Right renal pelvis (tissue), 4 donors: ENCODE measurements around the gene UNC5C. TPM values are rescaled to one million over a fixed set of nuclear protein-coding genes. Genes with fewer than 3 reads are reported as not detected.
"Not testable (repeated sequence)": the region's sequence is repeated elsewhere in the genome, so short reads cannot be mapped to it uniquely, and the experiment has no call there.

ENCODE experiments used
- DNase-seq, 4 donors: peaks; one replicate each; pipeline ENCODE4 v3.0.0-alpha.2; 2013; ENCODE audit warnings: low read depth in 4 of 4, low spot score in 3 of 4, missing footprints in 1 of 4
- polyA plus RNA-seq, 4 donors: library from polyadenylated mRNA; unstranded; fragments of 120-200 nt; gene quantifications; one replicate each; pipeline ENCODE4 v1.2.1, GENCODE V29; 2013; ENCODE audit not compliant: insufficient read length in 4 of 4

UNC5C gene
- polyA plus RNA-seq, 4 donors, result 35.4 to 42.9 (median 38.2) TPM

DNA sequence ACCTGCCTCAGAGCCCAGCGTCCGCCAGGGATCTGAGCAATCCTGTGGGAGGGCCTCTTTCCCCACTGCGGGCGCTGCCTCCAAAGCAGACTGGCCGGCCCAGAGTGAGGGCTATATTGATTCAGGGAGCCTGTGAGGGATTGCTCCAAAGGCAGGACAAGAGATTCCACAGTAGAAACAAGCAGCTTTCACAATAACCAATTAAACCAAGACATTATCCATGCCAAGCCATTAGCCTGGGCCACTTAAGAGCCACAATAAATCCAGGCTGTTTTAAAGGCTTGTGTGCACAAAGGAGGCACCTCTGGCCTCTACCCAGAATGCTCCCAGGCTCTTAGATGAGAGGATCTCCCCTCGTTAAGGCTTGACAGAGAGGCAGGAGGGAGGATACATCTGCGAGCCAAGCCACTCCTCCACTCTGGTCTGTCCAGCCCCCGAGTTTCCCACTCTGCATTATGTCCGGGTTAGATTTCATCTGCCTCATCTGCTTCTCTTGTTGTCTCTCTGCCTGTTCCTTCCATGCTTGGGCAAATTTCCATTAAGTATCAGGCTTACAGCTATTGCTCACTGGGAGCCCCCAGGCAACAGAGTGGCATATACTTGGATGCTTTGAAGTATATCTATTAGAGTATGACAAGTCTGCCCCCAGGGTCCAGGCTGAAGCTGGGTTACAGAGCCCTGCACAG, 357.9 kb downstream of the UNC5C start:
- DNase-seq, result peak in 1 of 4 donors; percentile 26

DNA sequence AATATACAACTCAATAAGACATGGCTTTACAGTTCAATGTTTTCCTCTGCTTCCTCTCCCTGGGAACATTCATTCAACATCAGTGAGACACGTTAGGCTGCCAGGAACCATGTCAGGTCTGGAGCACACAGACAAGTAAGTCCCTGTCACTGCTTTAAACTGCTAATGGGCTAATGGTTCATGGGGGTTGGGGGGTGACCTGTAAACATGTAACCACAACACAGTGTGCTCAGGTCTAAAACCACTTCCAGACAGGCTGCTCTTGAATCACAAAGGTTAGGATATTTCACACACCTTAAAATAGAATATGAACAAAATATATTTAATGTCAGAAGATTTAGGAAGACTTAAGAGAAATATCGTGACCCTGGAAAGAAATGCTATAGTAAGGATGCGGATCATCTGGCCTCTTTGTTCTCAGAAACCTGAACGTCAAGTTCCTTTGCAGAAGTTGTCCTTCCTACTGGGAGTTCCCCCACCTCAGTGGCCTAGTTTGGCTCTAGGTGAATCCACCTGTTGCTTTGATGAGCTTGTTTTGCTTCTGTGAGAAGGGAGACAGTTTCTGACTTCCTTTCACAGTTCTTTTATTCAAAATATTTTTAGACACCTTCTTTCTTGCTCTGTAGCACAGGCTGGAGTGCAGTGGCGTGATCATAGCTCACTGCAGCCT, 359.9 kb downstream of the UNC5C start:
- DNase-seq, result no peak

DNA sequence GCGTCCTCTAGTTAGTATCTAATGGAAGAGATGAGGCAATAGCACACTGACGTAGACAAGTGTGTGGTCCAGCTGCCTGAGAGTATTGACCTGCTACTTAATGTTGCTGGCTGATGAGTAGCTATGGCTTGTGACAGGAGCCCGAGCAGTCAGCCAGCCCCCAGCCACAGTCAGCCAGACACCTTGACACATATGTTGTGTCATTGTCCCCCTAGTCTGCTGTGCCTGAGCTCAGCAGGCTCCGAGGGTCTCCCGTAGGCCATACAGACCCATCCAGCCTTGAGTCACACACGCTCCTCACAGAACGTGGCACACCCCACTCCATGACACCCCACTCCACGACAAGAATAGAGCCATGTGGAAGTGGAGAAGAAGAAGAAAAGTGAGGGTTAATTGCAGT, 362.1 kb downstream of the UNC5C start:
- DNase-seq, result no peak

DNA sequence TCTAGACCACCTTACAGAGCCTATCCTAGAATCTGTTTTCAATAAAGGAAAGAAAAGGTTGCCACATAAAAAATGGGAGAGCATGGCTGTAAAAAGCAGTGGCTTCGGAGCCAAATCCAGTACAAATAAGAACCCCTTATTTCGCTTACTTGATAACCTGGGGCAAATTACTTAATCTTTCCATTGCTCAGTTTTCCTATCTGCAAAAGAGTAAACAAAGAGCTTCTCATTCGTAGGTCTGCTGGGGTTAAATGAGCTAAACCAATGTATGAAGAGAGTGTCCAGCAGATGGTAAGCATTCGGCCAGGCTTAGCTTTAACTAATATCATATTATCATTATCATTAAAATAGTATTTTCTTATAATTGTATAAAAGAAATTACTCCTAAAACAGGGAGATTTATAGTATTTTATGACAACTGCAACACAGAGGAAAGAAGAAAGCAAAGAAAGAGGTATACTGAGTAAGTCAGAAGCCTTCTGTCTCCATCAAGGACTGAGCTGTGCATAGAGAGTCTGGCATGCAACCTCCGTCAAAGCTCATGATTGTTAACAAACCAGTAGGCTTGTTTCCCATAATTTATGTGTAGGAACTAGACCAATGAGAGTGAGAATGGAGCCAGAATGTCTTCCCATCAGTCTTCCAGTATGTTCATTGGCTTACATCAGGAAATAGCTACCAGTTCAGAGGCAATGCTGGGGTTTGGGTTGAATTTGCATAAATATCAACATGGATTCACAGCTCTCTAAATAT, 364.9 kb downstream of the UNC5C start:
- DNase-seq, result no peak

DNA sequence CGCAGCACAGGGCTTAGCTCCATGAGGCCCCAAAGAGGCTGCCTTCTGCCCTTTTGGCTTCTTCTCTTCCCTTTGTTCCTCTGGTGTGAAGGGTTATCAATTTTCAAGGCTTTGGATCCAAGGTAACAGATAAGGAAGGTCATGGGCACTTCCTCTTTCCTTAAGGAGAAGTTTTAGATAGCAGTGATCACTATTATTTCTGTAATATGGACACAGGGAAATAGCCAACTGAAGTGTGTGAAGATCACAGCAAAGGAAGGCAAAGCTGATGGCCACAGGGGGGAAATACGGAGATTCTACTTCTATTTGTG, 366.8 kb downstream of the UNC5C start:
- no peak for DNase-seq

DNA sequence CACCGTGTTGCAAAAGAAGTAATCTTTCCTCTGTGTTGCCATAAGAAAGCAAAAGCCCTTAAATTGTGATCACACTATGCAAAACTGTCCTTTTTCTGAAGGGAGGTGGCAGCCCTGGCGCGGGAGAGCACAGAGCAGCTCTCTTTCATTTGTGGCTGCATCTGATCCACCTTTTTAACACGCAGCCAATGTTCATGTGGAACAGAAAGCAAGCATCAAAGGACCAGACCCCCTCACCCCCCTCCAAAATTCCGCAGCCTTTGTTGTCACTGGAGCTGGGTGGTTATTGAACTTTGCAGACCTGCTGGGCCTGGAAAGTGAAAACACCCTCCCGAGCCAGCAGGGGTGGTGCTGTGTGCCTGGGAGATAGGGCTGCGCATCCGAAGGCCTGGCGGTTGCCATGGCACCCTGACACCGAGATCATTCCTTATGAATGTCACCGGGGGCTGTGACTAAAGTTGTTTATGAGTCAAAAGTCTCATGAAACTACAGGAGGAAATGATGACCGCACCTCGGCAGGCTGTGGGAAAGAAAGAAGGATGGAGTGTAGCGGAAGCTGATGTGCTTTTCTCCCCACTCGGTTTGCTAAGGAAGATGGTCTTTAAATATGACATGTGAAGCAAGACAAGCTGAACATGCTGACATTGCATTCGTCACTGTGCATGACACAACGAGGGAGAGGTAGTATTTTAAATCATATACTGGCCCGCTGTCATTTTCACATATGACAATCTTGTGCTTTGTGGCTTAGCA, 367.4 kb downstream of the UNC5C start:
- no peak for DNase-seq

DNA sequence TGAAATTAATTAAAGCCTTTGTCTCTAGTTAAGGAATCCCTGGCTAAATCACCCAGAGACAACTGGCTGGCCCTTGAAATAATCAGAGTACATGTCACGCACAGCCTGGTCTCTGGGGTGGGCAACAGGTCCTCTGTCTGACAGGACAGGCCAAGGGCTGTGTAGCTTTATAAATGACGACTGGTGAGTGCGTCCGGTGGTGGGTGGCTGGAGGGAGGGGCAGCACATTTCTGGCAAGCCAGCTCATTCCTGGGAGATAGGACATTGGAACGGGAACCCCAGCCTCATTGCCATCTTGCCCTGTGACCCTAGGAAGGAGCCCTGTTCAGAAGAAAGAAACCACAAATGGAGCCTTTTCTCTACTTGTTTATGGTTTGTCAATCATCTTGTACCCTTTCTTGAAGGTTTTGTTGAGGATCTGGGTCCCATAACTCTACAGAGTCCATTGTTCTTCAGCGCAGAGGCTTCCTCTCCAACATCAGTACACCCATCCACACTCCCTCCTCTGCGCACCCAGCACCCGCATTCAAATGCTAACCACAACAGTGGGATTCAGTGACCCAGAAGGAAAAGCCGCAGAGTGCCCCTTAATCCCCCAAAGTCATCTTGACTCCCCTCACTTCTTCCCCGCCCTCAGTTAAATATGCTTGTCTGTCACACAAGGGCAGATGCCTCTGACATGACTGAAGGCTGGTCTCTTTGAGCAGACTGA, 368.1 kb downstream of the UNC5C start:
- no peak for DNase-seq

DNA sequence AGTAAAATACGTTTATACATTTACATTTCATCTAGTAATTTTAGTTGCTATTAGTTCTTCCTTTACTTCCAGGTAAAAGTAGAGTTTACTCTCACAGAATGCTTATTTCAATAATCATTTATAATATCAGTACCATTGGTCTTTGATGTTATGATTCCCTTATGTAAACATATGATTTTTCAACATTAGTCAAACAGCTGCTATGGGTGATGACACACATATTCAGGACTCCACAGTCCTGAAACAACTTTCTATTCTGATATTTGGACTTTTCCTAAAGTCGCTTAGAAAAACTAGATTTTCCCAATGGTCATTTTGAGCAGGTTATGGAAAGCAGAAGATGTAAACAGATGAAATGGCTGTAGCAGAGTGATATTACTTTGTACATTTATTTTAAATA, 369.8 kb downstream of the UNC5C start:
- DNase-seq, result no peak

DNA sequence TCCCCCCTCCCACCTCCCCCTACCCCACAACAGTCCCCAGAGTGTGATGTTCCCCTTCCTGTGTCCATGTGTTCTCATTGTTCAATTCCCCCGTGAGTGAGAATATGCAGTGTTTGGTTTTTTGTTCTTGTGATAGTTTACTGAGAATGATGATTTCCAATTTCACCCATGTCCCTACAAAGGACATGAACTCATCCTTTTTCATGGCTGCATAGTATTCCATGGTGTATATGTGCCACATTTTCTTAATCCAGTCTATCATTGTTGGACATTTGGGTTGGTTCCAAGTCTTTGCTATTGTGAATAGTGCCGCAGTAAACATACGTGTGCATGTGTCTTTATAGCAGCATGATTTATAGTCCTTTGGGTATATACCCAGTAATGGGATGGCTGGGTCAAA, 377.4 kb downstream of the UNC5C start:
- DNase-seq, result not testable (repeated sequence)

DNA sequence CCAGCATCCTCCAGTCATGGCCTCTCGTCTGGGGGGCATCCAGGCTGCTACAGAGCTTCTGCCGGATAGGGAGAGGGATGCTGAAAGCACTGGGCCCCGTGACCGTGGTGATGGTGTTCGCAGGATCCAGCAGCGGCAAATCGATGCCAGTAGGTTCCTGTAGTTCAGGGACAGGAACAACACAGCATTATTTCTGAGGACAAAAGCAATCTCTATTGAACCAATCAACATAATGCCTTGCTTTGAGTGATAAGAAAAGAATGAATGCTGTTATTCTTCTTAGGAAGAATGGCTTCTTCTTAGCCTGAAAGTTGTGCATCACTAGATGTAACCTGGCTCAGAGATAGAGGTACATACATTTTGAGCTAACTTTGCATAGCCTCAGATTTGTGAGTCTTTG, 378.6 kb downstream of the UNC5C start:
- no peak for DNase-seq

DNA sequence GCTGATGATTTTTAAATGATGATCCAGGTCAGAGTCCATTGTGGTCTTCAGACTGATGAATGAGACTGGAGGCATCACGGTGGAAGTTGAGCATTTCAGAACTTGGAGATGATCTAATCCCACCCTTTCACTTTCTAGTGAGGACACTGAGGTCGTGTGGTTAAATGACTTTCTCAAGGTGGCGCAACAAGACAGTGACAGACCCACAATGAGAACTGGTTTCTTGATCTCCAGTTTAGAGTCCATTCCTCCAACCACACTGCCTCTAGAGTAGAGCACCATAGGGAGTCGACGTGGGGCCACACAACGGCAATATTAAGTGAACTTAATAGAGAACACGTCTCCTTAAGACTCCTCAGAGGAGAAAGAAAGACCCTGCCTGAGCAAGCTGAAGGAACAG, 381.0 kb downstream of the UNC5C start:
- no peak for DNase-seq

DNA sequence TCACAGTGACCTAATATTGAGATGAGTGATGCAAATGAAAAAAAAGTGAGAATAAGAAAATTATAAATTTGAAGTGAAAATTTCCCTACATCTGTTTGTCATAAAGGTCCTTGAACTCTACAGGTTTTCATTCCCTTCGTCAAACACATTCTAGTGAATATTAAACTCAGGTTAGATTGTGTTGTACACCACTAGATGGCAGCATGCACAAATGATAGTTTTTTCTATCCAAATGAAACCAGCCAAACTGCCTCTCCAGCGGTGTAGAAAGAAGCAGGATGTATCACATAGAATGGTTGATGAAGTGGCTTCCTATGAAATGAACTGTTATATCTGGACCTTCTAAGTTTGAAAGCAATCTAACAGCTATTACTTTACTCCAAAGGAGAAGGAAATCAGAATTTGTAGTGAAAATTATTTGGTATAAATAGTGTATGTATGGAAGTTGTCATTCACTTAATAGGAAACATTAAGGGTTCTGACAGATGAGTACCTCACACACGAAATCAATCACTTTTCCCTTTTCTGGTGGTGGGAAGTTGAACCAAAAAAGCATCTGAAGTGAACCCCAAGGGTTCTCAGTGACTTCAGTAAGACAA, 382.7 kb downstream of the UNC5C start:
- peak; percentile 57 to 66 (median 60) for DNase-seq

DNA sequence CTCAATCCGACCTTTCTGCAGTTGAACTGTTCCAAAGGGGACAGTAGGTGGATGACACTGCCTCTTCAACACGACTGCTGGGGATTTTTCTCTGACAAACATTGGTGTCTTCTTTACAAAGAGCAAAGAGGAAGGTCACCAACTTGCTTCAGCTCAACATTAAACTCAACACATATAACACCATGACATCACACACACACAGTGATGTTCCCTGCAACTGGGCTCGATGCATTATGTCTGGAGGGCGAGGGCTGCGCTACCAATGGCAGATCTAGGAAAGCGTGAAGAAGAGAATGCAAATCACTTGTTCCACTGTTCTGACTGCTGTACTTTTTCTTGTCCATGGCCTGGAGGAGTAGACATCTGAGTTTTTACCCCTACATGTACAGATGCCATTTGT, 385.9 kb downstream of the UNC5C start:
- DNase-seq, result no peak

DNA sequence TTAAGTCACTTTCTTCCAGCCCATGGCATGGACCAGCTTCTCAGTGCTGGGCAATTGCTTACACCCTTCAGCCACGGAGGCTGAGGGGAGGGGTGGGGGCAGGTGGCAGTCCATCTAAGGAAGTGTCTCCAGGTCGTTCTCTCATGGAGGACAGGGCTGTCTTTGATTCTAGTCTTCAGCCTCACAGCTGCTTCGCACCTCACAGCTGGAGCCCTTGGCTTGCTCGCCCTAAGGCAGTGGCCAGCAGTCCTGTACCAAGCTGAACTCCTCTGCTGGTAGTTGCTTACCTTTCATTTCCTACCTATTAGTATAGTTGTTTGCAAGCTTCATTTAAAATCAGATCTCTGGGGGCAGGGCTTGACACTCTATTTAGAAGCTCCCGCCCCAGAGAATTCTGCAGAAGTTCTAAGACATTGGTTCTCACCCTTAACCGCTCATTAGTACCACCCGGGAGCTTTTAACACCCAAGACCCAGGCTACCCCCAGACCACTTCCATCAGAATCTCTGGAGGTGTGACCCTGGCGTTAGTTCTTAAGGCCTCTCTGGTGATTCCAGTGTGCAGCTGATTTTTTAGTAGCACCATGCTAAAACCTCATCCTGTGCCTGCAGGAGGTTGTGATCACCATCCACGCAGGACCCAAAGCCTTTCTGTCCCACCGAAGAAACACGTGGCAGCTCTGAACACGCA, 386.8 kb downstream of the UNC5C start:
- DNase-seq, result no peak

DNA sequence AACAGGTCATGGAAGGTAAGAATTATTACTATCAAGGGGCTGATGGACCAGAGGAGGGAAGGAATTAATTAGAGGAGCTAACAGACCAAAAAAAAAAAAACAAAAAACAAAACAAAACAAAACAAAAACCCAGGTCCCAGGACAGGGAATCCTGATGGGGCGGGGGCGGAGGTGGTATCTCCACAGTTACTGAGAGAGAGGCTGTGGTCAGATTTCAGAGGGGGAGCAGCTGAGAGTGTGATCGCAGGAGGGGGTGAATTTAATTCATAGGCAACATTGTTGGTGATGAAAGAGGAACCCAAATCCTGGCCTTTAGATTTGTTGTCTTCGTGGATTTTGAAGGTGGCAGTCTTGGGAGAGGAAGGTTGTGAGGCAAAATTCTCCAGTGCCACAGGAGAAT, 389.4 kb downstream of the UNC5C start:
- DNase-seq, result no peak

DNA sequence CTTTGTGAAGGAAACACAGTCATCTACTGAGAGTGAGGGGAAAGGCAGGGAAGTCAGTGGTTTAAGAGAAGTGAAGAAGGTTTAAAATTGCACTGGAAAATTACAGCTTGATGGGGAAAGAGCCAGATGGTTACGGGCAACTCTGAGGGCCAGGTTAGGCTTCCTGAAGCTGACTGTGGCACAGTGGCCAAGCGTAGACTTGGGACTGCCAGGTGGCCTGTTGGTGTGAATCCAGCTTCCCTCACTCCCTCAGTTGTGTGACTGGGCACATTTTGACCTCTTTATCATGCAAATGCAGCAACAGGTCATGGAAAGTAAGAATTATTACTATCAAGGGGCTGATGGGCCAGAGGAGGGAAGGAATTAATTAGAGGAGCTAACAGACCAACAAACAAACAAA, 390.1 kb downstream of the UNC5C start:
- DNase-seq, result no peak

DNA sequence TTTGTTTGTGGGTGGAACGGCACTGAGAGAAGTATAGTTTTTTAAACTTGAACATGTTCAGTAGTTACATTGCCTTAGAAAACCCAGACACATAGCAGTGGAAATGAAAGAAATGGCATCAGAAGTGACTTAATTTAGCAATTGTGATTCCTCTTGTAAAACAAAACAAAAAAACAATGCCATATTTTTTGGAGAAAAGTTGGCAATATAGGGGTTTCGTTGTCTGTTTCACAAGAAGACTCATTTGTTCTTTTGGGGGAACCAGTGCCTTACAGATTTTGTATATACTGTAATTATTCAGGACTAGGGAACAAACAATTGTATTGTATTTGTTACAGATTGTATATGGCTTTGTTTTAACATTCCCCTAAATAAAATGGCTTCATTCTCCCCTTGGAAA, 390.7 kb downstream of the UNC5C start:
- DNase-seq, result no peak

DNA sequence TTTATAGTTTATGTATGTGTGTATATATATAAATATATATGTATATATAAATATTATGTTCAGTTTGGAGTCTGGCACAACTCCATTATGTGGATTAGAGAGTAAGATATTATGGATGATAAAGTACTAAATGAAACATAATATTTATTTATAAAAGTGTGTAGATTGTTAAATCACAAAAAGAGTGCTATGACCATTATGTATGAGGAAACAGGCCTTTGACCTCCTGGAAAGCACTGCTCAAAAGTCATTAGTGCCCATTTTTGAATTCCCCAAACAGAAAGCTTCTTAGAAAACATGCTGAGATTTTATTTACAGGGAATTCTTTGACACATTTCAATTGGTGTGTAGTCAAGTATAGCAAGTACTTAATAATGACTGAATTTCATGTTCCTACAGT, 391.2 kb downstream of the UNC5C start:
- DNase-seq, result no peak

DNA sequence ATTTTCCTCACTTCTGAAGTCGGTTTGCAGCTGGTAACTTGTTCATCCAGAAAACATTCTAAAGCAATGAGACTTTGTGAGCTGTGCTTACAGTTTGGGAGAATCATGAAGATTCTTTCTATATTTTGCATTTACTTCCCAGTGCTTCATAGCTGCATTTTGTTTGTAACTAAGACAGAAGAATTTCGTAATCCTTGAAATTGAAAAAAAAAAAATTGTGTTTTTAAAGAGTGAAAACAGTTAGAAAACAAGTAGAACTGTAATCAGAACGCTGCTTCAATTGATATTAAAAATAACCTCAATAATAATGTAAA, 392.4 kb downstream of the UNC5C start:
- no peak for DNase-seq
